OCI-LY1 (cell line): Measurements from ENCODE around the gene PRELP.

Source experiments
- CTCF ChIP-seq: fragments of 200-600 bp; sonication (generic), shearing (Covaris generic); IDR thresholded peaks from 2 replicates; pipeline ENCODE4 v1.5.1; 2017; ENCODE audit warnings: mild to moderate bottlenecking, antibody characterized with exemption, low read length, moderate library complexity, mixed read lengths
- EZH2 ChIP-seq: fragments of 200-600 bp; sonication (generic), shearing (Covaris generic); IDR thresholded peaks from 2 replicates; pipeline ENCODE4 v1.8.0; 2017; ENCODE audit warnings: borderline replicate concordance, mixed run types, mild to moderate bottlenecking, antibody characterized with exemption, low read length, moderate library complexity, mixed read lengths

- TF ChIP-seq CTCF (no peak), EZH2 (no peak)
Observed at GRCh38 chr1:203508463-203509073, 33.0 kb downstream of the PRELP start.
